ENCODE results near the gene LRP1B.

Gene LRP1B

GRCh38 chr2:140851258-140851981 lies 1279.4 kb downstream of the LRP1B start:
- no peaks in the 10 kb centered on the region for H3K36me3 ChIP-seq (ENCODE audit: insufficient read depth)
- no peak overlapping the region for H3K4me2 ChIP-seq
- H3K79me2 ChIP-seq (ENCODE audit: insufficient read depth, low read depth): no peaks in the 10 kb centered on the region
- H3K4me3 ChIP-seq (IDR thresholded peaks at IDR 0.05; ENCODE audit: insufficient read depth, low read depth, low read length): no peak overlapping the region
- TF ChIP-seq CTCF (conservative IDR thresholded peaks at IDR 0.05; ENCODE audit: low read depth, low read length): no peak
- H3K27ac ChIP-seq: no peak overlapping the region
- H3K27me3 ChIP-seq (ENCODE audit: insufficient read depth, low read depth): no peaks in the 10 kb centered on the region
- H4K20me1 ChIP-seq (ENCODE audit: insufficient read depth): no peaks in the 10 kb centered on the region
- no peaks in the 10 kb centered on the region for H3K4me1 ChIP-seq (ENCODE audit: low read depth, poor library complexity, severe bottlenecking)
- no peak overlapping the region for H2AFZ ChIP-seq (ENCODE audit: low read depth)
- no peak overlapping the region for H3K9ac ChIP-seq

GRCh38 chr2:140843186-140843585 lies 1287.6 kb downstream of the LRP1B start:
- Histone ChIP-seq H2AFZ (ENCODE audit: low read depth) (no peak overlapping the region), H3K4me1 (ENCODE audit: low read depth, poor library complexity, severe bottlenecking) (no peaks in the 10 kb centered on the region), H3K9ac (no peak overlapping the region), H3K4me3 (IDR thresholded peaks at IDR 0.05; ENCODE audit: insufficient read depth, low read depth, low read length) (no peak overlapping the region), H3K79me2 (ENCODE audit: insufficient read depth, low read depth) (no peaks in the 10 kb centered on the region), H3K36me3 (ENCODE audit: insufficient read depth) (no peaks in the 10 kb centered on the region), H3K27ac (no peak overlapping the region), H4K20me1 (ENCODE audit: insufficient read depth) (no peaks in the 10 kb centered on the region), H3K4me2 (no peak overlapping the region), H3K27me3 (ENCODE audit: insufficient read depth, low read depth) (no peaks in the 10 kb centered on the region)
- no peak for TF ChIP-seq CTCF (conservative IDR thresholded peaks at IDR 0.05; ENCODE audit: low read depth, low read length)

GRCh38 chr2:140842110-140842509 lies 1288.7 kb downstream of the LRP1B start:
- H3K27me3 ChIP-seq (ENCODE audit: insufficient read depth, low read depth): no peaks in the 10 kb centered on the region
- H3K36me3 ChIP-seq (ENCODE audit: insufficient read depth): no peaks in the 10 kb centered on the region
- H3K4me2 ChIP-seq: no peak overlapping the region
- no peaks in the 10 kb centered on the region for H4K20me1 ChIP-seq (ENCODE audit: insufficient read depth)
- no peak for TF ChIP-seq CTCF (conservative IDR thresholded peaks at IDR 0.05; ENCODE audit: low read depth, low read length)
- no peaks in the 10 kb centered on the region for H3K79me2 ChIP-seq (ENCODE audit: insufficient read depth, low read depth)
- no peak overlapping the region for H3K27ac ChIP-seq
- H3K9ac ChIP-seq: no peak overlapping the region
- no peak overlapping the region for H3K4me3 ChIP-seq (IDR thresholded peaks at IDR 0.05; ENCODE audit: insufficient read depth, low read depth, low read length)
- no peak overlapping the region for H2AFZ ChIP-seq (ENCODE audit: low read depth)
- H3K4me1 ChIP-seq (ENCODE audit: low read depth, poor library complexity, severe bottlenecking): no peaks in the 10 kb centered on the region

- H3K9ac ChIP-seq: no peak overlapping the region
- H3K4me1 ChIP-seq (ENCODE audit: low read depth, poor library complexity, severe bottlenecking): no peaks in the 10 kb centered on the region
- H2AFZ ChIP-seq (ENCODE audit: low read depth): no peak overlapping the region
- H4K20me1 ChIP-seq (ENCODE audit: insufficient read depth): no peaks in the 10 kb centered on the region
- TF ChIP-seq CTCF (conservative IDR thresholded peaks at IDR 0.05; ENCODE audit: low read depth, low read length): no peak
- H3K4me3 ChIP-seq (IDR thresholded peaks at IDR 0.05; ENCODE audit: insufficient read depth, low read depth, low read length): no peak overlapping the region
- H3K4me2 ChIP-seq: no peak overlapping the region
- no peaks in the 10 kb centered on the region for H3K36me3 ChIP-seq (ENCODE audit: insufficient read depth)
- H3K79me2 ChIP-seq (ENCODE audit: insufficient read depth, low read depth): no peaks in the 10 kb centered on the region
- no peak overlapping the region for H3K27ac ChIP-seq
- H3K27me3 ChIP-seq (ENCODE audit: insufficient read depth, low read depth): no peaks in the 10 kb centered on the region
These were observed 1289.7 kb downstream of the LRP1B start for GRCh38 chr2:140841141-140841540.

Measured in KMS-11 (cell line).